ENCODE measurements around the gene SLC1A3.

Gene SLC1A3

DNA sequence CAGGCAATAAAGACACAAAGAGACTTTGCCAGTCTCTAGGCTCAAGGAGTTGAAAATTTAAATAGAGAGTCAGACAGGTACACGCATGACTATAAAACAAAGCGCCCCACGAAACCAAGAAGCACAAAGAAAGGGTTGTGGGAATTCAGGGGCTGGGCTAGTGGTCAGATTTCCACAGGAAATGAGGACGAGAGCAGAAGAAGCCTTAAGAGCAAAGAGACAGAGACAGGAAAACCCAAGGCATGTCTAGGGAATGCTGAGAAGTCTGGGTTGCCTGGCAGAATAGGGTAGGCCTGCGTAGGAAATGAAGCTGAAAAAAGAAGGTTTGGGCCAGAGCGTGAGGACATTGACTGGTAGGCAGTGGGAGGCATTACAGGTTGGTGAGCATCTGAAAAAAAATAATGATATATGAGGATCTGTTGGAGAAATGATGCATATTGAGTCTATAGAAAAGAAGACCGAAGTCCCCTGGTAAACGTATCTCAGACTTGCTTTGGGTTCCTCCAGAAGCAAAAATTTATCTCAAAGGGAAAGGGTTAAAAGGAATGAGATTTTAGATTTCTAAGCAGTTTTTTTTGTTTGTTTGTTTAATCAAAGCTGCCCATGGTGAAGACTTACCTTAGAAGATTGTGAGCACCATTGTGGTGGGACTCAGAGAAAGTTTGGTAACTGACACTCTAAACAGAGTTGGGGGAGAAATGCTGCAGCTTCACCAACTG lies 51.8 kb downstream of the SLC1A3 start:
- DNase-seq = no peak

DNA sequence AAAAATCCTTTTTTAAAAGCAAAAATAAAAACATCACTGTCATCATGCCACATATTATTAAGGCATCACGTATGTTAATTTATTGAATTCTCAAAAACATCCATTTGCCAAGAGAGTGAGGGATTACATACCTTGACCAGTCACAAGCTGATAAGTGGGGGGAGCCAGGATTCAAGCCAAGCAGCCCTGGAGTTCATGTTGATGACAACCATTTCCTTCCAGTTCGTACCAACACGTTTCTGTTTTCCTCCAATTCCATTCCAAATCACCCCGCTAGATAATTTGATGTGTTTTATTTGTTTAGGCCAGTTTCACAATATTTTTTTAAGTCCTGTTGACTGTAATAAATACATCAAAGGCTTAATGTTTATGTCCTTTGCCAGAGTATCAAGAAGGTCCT lies 53.0 kb downstream of the SLC1A3 start:
- DNase-seq = no peak

DNA sequence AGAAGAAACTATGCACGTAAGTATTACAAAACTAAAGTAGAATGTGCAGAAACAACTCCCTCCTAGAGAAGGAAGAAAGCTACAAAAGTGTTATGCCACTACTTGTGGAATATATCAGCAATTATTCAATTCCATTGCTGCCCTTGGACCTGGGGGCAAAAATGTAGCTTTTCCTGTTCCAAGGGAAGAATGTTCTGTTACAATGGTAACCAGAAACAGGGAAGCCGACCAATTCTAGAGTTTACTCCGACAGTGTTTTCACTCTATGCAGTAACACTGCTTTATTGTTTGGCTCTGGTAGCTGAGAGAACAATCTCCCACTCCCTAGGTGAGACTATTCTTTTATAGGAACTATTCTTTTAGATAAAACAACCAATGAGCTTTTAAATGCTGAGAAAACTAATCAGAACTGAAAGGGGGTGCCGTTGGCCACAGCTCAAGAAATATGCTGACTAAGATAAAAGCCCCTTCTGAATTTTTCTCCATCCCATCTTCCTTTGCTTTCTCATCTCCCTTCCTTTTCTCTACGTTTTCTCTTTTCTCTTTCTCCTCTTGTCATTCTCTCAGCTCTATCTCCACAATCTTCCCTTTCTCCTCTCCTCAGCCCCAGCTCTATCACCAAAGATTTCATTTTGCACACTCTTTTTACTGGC lies 54.1 kb downstream of the SLC1A3 start:
- no peak for DNase-seq

DNA sequence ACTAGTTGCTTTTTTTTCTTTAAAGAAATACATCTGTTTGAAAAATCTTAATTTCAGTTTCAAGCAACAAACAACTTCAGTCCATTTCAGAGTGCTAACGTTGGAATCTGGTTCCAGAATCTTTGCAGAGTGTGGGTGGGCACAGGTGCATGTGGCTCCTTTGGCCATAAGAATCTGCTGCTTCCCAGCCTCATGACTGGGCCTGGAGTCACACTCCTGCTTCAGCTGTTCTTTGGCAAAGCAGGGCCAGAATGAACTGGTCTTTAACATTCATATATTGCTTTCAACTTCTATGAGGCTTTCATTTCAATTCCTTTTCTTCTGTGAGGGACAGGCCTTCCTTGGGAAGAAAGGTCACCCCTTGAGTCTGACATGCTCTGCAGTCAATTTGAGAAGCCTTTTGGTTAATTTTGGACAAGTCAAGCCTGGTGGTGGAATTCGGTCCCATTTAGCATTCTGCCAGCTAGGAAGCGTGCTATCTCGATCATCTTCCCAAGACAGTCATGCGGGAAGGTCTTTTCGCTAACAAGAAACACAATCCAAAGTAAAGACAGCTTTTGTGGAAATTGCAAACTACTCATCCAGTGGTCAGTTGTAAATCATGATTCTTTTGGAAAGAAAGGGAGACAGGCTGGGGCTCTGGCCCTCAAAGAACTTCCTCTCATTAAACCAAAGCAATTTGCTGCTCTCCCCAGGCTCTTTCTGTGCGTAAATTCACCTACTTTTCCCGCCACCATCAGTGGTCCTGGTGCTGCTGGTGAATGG lies 55.2 kb downstream of the SLC1A3 start:
- DNase-seq = no peak

DNA sequence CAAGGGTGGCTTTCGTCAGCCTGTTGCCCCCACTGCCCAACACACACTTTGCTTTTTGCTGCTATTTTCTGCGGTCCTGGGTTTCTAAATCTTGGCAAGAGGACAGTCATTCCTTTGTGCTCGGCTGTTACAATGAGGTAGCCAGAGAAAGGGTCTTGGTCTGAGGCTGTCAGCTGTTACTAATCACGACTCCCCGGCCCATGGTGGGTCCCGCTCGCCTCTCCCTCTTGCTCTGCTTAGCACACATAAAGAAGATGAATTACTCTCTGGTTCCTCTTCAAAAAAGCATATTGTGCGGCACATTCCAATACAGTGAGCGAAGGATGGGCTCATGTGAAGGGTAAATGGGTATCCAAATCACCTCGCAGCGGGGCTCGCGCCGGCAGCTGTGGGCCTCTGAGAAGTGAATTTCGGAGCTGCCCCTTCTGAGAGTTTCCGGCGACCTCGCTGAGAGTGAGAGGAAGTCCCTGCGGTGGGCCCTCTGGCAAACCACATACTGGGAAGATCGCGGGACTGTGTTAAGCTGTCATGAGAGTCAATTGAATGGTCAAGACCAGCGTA lies 56.0 kb downstream of the SLC1A3 start:
- no peak for DNase-seq

DNA sequence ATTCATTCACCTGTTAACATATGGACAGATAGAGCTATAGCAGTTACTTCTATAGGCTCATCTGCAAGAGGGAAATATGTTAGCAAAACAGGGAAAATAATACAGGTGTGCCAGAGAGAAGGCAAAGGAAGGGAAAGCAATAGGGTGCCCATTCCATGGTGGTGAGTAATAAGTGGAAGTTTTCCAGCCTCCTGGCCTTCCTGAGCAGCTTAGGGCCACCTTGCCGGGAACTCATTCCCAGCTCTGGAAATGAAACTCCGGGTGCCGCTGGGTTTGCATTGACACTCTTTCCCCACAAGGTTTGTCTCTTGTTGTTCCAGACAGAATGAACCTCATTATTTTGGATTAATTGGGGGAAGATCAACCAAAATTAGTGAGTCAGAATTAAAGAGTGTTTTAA lies 58.4 kb downstream of the SLC1A3 start:
- no peak for DNase-seq

DNA sequence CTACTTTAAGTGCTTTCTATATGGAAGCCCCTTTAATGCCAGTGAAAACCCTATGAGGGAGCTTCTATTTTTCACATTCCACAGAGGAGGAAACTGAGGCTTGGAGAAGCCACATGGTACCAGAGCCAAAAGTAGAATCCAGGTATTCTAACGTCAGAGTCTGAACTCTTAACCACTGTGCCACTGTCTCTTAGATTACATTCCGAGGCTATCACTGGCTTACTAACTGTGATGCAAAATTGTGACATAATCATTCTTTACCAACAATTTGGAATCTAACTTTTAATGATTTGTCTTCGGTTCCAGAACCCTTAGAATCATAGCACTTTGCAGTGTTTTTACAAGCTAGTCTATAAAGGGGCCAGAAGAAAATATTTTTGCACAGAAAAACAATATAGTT lies 59.2 kb downstream of the SLC1A3 start:
- no peak for DNase-seq

DNA sequence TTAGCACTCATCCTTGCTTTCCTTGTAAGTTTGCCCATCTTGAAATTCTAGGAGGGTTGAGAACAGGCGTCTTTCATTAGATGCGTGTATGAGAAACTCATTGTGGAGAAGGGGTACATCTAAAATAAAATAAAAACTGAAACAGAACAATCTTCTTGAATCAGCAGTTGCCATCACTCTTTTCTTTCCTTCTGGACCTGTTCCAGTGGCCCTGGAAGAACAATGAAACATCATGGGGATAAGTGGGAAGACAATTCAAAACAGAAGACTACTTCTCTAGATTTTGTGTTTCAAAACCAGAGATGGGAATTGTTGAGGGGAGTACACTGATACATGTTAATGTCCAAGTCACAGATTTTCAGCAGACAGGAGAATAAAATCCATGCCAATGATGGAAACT lies 59.9 kb downstream of the SLC1A3 start:
- DNase-seq = no peak

DNA sequence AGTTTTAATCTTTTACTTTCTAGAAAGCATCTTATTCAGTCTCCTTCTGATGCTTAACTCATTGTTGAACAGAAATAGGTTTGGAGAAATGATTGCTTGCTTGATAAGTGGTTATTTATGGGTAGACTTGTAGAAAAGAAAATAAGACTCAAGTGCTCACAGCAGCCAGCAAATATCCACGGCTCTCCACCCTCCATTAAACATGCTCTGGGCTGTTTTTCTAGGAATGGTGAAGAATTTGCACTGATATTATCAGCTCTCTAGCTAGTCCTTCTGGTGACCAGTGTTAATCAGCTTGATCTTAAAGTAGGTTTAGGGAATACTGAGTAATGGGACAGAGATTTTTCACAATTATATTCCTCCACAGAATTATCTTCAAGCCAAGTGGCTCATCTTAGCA lies 60.6 kb downstream of the SLC1A3 start:
- DNase-seq = no peak

DNA sequence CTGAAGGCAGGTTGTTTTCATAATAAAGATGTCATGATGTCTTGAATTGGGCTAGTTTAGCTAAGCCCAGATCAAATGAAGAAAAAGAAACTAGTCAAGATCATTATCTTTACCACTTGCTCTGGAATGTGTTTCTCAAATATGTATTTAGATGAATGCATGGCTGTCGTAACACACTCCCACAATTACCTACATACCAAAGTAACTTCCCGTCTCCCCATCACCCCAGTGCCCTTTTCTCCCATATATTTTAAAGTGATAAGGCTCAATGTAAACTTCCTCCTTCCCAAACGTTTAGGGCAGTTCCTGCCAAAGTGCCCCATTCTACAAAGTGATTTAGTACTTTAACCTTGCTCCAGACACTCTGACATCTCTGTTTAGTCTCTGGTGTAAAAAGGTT lies 61.4 kb downstream of the SLC1A3 start:
- DNase-seq = no peak

DNA sequence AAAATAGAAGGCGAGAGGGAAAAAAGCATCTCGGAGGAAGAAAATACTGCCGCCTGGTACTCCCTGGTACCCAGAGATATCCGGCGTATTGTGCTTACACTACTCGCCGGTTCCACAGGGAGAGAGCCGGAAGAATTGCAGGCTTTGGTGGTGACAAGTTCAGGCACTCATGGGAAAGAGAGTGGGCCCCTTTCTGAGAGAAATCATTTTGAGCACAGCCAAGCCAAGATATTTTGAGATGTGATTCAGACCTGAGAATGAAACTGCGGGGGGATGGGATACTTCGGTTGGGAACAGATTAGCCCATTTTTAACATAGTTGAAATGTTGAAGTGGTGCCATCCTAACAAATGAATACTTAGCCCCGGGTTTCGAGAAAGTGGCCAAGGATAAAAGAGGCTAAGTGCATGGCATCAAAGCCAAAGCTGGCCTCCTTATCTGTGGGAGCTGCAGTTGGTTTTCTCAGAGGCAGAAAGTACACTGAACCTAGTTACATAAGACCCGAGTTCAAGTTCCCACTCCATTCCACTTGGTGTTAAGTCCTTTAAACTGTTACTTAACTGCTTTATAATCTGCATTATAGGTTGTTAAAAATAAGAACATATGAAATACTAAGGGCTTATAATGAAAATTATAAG lies 62.7 kb downstream of the SLC1A3 start:
- no peak for DNase-seq

DNA sequence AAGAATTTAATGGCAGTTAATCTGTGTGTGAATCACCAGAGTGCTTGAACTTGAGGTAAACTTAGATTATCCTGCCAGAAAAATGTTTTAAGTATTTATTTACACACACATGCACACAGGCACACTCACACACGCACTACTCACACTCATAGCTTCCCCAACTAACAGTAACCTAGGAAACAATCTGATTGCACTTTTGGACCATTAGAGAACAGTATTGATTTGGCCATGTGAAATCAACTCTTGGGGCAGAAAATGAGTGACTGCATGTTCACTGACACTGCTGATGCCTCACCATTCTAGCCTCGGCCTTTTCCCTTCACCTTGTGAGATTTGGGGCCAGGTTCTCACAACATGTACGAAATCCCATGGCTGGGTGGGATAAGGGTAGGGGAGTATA lies 64.1 kb downstream of the SLC1A3 start:
- DNase-seq = no peak

DNA sequence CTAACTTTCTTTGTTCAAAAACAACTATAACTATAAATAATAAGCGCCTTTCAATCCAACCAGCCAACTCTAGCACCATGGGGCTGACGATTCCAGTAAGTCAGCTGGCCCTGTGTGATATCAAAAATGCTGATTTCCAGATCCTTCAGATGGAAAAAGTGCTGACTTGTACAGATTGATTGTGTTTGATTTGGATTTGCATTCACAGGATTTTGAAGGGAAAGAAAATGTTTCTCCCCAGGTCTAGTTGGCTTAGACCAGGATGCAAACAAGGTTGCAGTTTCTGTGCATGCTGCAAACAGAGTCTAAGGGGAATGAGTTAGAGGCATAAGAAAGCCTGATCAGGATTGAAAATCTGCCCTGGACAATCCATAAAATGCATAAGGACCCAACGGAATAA lies 68.9 kb downstream of the SLC1A3 start:
- no peak for DNase-seq

DNA sequence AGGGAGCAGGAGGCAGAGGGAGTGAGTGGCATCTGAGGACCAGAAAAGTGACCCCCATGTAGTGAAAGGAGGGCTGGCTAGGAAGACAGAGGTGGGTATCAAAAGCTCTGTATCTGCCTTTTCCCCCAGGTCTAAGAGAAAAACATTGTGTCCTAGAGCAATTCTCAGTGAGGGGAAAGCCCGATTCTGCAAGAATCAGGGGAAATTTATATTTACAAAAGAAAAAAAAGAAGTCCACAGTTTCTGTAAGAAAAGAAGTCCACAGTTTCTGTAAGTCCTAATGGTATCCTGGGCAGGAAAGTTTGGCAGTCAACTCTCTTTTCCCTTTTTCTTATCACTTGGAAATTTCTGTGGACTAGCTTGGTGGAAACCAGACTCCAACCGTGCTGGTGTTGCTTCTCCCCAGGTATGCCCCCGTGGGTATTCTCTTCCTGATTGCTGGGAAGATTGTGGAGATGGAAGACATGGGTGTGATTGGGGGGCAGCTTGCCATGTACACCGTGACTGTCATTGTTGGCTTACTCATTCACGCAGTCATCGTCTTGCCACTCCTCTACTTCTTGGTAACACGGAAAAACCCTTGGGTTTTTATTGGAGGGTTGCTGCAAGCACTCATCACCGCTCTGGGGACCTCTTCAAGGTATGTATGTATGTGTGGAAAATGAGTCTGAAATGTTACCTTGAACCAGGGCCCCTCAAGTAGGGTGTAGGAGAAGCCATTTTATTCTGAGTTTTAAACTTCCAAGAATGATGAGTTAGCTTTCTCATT lies 73.0 kb downstream of the SLC1A3 start:
- DNase-seq = no peak

DNA sequence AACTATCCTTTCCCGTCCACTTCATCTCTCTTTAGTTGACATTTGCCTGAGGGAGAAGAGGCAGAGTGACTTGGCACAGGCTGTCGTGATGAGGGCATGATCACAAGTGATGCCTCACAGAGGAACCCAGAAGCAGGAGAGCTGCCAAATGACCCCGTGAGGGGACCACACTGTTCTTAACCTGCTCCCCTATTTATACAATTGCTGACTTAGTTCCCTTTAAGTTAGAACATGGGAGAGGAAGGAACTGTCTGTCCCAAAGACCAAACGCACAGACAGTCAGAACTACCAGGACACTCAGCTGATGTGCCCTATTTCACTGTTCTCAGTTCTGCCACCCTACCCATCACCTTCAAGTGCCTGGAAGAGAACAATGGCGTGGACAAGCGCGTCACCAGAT lies 73.7 kb downstream of the SLC1A3 start:
- DNase-seq = no peak

DNA sequence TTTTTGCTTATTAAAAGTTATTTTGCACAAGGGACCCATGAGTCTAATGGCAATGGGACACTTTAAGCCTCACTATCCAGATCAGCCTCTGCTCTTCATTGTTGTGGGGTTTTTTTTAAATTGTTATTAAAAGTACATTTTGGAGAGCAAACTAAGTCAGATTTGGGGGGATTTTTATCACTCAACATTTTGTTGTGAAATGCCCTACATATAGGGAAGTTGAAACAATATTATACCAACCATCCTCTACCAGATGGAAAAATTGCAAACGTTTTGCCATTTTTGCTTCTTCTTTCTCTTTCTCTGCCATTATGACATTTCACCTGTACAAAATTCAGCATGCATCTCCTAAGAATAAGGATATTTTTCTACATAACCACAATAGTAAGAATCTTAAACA lies 75.3 kb downstream of the SLC1A3 start:
- no peak for DNase-seq

DNA sequence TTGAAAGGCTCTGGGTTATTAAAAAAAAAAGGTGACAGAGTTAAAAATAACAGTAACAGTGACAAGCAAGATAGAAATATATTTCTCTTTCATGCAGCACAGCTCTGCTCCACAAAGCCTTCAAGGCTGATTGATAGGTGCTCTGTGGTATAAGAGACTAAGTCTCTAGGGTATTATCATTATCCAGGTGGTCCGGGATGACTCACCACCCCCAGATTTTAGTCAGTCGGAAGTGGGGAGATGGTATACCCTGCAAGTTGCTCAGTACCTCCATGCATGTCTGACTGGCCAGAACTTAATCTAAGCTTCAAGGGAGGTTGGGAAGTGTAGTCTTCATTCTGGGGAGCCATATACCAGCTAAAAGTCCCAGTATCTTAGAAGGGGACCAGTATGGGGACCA lies 76.1 kb downstream of the SLC1A3 start:
- no peak for DNase-seq

DNA sequence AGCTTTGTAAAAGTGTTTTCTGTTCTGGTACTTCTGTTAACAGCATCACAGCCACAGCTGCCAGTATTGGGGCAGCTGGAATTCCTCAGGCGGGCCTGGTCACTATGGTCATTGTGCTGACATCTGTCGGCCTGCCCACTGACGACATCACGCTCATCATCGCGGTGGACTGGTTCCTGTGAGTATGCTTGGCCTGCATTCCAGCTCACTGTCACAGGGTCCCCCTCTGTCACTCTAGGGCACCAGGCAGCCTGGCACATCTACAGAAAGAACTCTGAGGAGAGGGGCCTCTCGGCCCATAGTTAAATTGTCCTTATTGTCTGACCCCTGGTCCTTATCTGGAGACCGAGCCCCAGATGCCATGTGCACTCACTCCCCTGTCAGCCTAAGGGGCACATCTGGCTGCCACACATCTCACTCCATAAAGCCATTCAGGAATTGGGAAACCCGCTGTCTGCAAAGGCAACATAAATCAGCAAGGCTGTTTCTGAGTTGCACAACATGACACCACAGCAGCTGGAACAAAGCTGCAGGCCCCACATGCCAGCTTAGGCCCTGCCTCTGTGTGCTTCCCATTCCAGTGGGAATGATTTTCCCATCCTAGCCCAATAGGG lies 77.5 kb downstream of the SLC1A3 start:
- DNase-seq = no peak

DNA sequence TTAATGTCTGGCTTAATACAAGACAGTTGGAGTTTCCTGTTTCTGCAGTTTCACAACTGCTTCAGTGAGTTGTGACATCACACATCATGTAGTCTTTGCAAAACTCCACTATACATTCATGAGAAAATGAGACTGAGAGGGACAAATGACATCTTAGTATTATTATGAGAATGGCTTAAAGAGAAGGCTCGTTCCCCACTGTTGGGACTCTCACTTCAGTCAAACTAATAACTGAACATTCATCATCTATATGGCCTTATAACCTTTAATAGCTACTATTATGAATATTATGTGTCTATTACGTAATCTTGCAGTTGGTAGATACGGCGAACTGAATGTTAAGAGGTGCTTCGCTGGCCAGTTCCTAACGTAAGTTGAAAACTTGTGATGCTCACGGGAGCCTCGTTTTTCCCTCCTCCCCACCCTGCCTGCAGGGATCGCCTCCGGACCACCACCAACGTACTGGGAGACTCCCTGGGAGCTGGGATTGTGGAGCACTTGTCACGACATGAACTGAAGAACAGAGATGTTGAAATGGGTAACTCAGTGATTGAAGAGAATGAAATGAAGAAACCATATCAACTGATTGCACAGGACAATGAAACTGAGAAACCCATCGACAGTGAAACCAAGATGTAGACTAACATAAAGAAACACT lies 79.4 kb downstream of the SLC1A3 start:
- DNase-seq = no peak

DNA sequence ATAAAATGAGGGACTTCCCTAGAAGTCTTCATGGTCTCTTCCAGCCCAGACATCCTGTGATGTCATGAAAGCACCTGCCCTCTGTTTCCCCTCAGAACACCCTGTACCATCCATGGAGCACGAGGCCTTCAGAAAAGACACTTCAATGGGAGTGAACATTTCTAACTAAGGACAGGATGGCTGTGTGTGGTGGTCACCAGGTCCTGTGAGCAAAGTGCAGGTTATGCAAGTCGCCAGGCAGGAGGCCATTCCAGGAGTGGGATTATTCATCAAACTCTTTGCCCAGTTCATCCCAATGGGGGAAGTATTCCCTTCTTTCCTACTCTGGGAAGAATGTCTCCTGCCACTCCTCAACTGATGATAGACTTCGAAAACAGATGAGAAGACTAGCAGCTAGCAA lies 80.5 kb downstream of the SLC1A3 start:
- no peak for DNase-seq

DNA sequence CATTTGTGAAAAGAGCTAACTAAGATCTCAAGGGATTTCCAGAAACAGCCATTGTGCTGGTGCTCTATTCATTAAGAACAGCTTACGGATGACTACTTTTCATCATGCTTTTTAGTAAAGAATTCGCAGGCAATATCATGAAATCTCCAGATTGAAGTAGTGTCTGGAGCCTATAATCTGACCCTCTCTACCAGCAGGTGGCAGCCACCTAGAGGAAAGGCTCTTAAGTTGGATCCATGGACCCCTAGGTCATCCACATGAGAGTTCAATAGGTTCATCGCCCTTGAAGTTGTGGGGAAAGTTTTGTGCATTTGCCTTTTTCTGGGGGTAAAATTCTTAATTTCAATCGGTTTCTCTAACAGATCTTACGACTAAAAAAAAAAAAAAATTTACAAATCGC lies 82.3 kb downstream of the SLC1A3 start:
- no peak for DNase-seq

DNA sequence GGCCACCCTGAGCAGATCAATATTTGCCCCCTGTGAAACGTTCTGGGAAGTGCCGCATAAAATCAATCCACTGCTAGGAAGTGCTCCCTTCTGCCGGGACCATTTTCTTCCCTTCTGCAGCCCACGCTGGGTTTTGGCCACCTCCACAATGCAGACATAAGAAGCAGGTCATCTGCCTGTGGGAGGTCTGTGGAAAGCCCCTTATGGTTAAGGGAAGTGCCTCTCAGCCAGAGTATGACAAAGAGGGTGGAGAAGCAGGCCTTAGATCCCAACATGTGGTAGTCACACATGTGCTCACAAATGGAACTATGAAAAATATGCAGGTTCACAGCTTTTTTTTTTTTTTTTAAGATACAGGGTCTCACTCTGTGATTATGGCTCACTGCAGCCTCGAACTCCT lies 82.8 kb downstream of the SLC1A3 start:
- DNase-seq = no peak
